HCT116 (cell line): ENCODE measurements around the gene RNF217. TPM values are rescaled to one million over a fixed set of nuclear protein-coding genes. Genes with fewer than 3 reads are reported as not detected.
"Not testable (repeated sequence)": the region's sequence is repeated elsewhere in the genome, so short reads cannot be mapped to it uniquely, and the experiment has no call there.

Experiments
- ATAC-seq: fragments of 200-7000 bp; cut with Tn5 transposase; 2 replicates; pipeline ENCODE4 v1.9.1; 2020; ENCODE audit warnings: mild to moderate bottlenecking, moderate library complexity
- BruUV-seq: library from RNA; stranded (reverse); fragments of 400-500 nt; replicated peaks from 2 replicates; lab custom pipeline; 2021; lab: Mats Ljungman, UMichigan
- CTCF ChIA-PET: fragments of 300-600 bp; sonication (Branson Sonifier 250); formaldehyde crosslinking; loops from one replicate; lab custom pipeline; 2021; ENCODE audit warnings: antibody characterized with exemption; lab: Charles Lee
- POLR2A ChIA-PET: fragments of 300-600, 350-600 bp; sonication (Branson Sonifier 250); formaldehyde crosslinking; loops from one replicate; lab custom pipeline; 2021; ENCODE audit warnings: antibody characterized with exemption; lab: Charles Lee
- RAD21 ChIA-PET, 2 experiments: fragments of 300-600 bp; sonication (Branson Sonifier 250); formaldehyde crosslinking; loops; one replicate each; lab custom pipeline; 2023; ENCODE audit warnings: low total read pairs in 2 of 2; ENCODE audit not compliant: uncharacterized antibody in 2 of 2, unreplicated experiment in 2 of 2, low non-redundant PET in 1 of 2; lab: Charles Lee
- DNase-seq: peaks from one replicate; pipeline ENCODE4 v3.0.0-alpha.2; 2010; ENCODE audit warnings: low read depth, low spot score
- H2AFZ ChIP-seq: fragments of 200-600 bp; shearing (Covaris generic), sonication (generic); 2 replicates; pipeline ENCODE4 v1.6.1; 2017; ENCODE audit warnings: low read depth, mixed run types, mixed read lengths, antibody characterized with exemption, low read length; ENCODE audit not compliant: poor library complexity, severe bottlenecking
- H3K27ac ChIP-seq: 2 replicates; pipeline ENCODE4 v1.5.1; 2012; ENCODE audit warnings: low read depth, low read length
- H3K27me3 ChIP-seq: fragments of 200-600 bp; sonication (generic); 2 replicates; pipeline ENCODE4 v1.6.1; 2016; ENCODE audit warnings: mixed run types, low read length, mixed read lengths; ENCODE audit not compliant: insufficient read depth
- H3K36me3 ChIP-seq, 2 experiments: fragments of 200-500 bp in 1 of 2; fragments of 200-600 bp in 1 of 2; sonication (Bioruptor generic) in 1 of 2; sonication (generic) in 1 of 2; 2 replicates each; pipeline versions ENCODE4 v1.5.1 to v1.6.1; 2014 to 2016; ENCODE audit warnings: low read length in 2 of 2, inconsistent platforms in 1 of 2, mixed read lengths in 1 of 2, mixed run types in 1 of 2; ENCODE audit not compliant: insufficient read depth in 2 of 2, control insufficient read depth in 1 of 2
- H3K4me1 ChIP-seq, 2 experiments: fragments of 200-600 bp in 1 of 2; sonication (generic) in 1 of 2; 2 replicates each; pipeline versions ENCODE4 v1.5.1 to v1.6.1; 2012 to 2017; ENCODE audit warnings: low read length in 2 of 2, inconsistent platforms in 1 of 2, mild to moderate bottlenecking in 1 of 2, mixed read lengths in 1 of 2, mixed run types in 1 of 2, moderate library complexity in 1 of 2; ENCODE audit not compliant: insufficient read depth in 2 of 2, control insufficient read depth in 1 of 2
- H3K4me2 ChIP-seq: fragments of 200-600 bp; sonication (generic); 2 replicates; pipeline ENCODE4 v1.6.1; 2017; ENCODE audit warnings: mixed run types, low read length, mixed read lengths
- H3K4me3 ChIP-seq, 2 experiments: fragments of 200-600 bp in 1 of 2; sonication (generic) in 1 of 2; replicated peaks in 1 of 2; 2 replicates each; pipeline ENCODE4 v1.5.1; 2011 to 2016; ENCODE audit warnings: low read length in 2 of 2, control low read depth in 1 of 2, low read depth in 1 of 2, mild to moderate bottlenecking in 1 of 2, mixed read lengths in 1 of 2, mixed run types in 1 of 2
- H3K79me2 ChIP-seq: fragments of 200-600 bp; sonication (generic); 2 replicates; pipeline ENCODE4 v1.6.1; 2017; ENCODE audit warnings: mild to moderate bottlenecking, mixed run types, low read length, moderate library complexity, mixed read lengths; ENCODE audit not compliant: insufficient read depth
- H3K9ac ChIP-seq: fragments of 200-600 bp; sonication (generic); 2 replicates; pipeline ENCODE4 v1.6.1; 2016; ENCODE audit warnings: low read length, mixed read lengths
- H3K9me2 ChIP-seq: fragments of 200-600 bp; sonication (generic), shearing (Covaris generic); 2 replicates; pipeline ENCODE4 v1.6.1; 2017; ENCODE audit warnings: mixed run types, mild to moderate bottlenecking, moderate library complexity; ENCODE audit not compliant: insufficient read depth
- H3K9me3 ChIP-seq, 2 experiments: fragments of 200-500 bp in 1 of 2; fragments of 200-600 bp in 1 of 2; sonication (Bioruptor generic) in 1 of 2; sonication (generic) in 1 of 2; 2 replicates each; pipeline ENCODE4 v1.6.1; 2014 to 2017; ENCODE audit warnings: low read length in 2 of 2, mixed read lengths in 2 of 2, inconsistent platforms in 1 of 2, low read depth in 1 of 2, mild to moderate bottlenecking in 1 of 2, mixed run types in 1 of 2, moderate library complexity in 1 of 2; ENCODE audit not compliant: control insufficient read depth in 1 of 2, insufficient read depth in 1 of 2
- H4K20me1 ChIP-seq: fragments of 200-600 bp; sonication (generic), shearing (Covaris generic); 2 replicates; pipeline ENCODE4 v1.6.1; 2017; ENCODE audit warnings: mixed run types, mild to moderate bottlenecking, moderate library complexity; ENCODE audit not compliant: insufficient read depth
- ATF3 ChIP-seq: IDR thresholded peaks from 2 replicates; pipeline ENCODE4 v1.6.1; 2012
- CBX3 ChIP-seq: IDR thresholded peaks from 2 replicates; pipeline ENCODE4 v1.6.1; 2012; ENCODE audit warnings: low read depth
- CEBPB ChIP-seq: IDR thresholded peaks from 2 replicates; pipeline ENCODE4 v1.6.1; 2012; ENCODE audit warnings: low read depth
- CTCF ChIP-seq, 3 experiments: fragments of 200-600 bp in 1 of 3; sonication (generic) in 1 of 3; IDR thresholded peaks in 2 of 3; conservative IDR thresholded peaks in 1 of 3; 2 replicates each; pipeline ENCODE4 v1.5.1; 2012 to 2017; ENCODE audit warnings: low read depth in 2 of 3, low read length in 2 of 3, antibody characterized with exemption in 1 of 3, borderline replicate concordance in 1 of 3, control low read depth in 1 of 3, mild to moderate bottlenecking in 1 of 3, mixed read lengths in 1 of 3, mixed run types in 1 of 3, moderate library complexity in 1 of 3; ENCODE audit not compliant: insufficient read depth in 1 of 3
- ELF1 ChIP-seq: IDR thresholded peaks from 2 replicates; pipeline ENCODE4 v1.6.1; 2012; ENCODE audit warnings: low read depth, borderline replicate concordance
- FOSL1 ChIP-seq: IDR thresholded peaks from 2 replicates; pipeline ENCODE4 v1.6.1; 2012; ENCODE audit warnings: low read depth
- JUND ChIP-seq: IDR thresholded peaks from 2 replicates; pipeline ENCODE4 v1.6.1; 2012
- POLR2AphosphoS5 ChIP-seq: IDR thresholded peaks from 2 replicates; pipeline ENCODE4 v1.6.1; 2011; ENCODE audit warnings: mild to moderate bottlenecking, low read depth, low read length, moderate library complexity
- RAD21 ChIP-seq: IDR thresholded peaks from 2 replicates; pipeline ENCODE4 v1.6.1; 2012; ENCODE audit warnings: low read depth, mild to moderate bottlenecking
- REST ChIP-seq: IDR thresholded peaks from 2 replicates; pipeline ENCODE4 v1.6.1; 2012; ENCODE audit warnings: low read depth
- SIN3A ChIP-seq: IDR thresholded peaks from 2 replicates; pipeline ENCODE4 v1.6.1; 2012; ENCODE audit warnings: low read depth
- SRF ChIP-seq: IDR thresholded peaks from 2 replicates; pipeline ENCODE4 v1.6.1; 2012; ENCODE audit warnings: low read depth
- TCF7L2 ChIP-seq: IDR thresholded peaks from 2 replicates; pipeline ENCODE4 v1.7.0; 2011; ENCODE audit warnings: borderline replicate concordance, inconsistent platforms; ENCODE audit not compliant: insufficient read depth, insufficient read length; ENCODE audit errors: extremely low read depth
- ZFX ChIP-seq: fragments of 450-650 bp; IDR thresholded peaks from 2 replicates; pipeline ENCODE4 v1.6.1; 2017
- intact Hi-C: fragments of 100-400 bp; cut with micrococcal nuclease; formaldehyde crosslinking; loops from 2 replicates; pipeline ENCODE4 v1.10.0; 2022
- total RNA-seq: library from RNA; stranded (reverse); gene quantifications from one replicate; pipeline ENCODE4 v1.2.1, GENCODE V29; 2021; ENCODE audit not compliant: unreplicated experiment

The RNF217 gene
- total RNA-seq, 1 experiment from 2014 or later: 20.4 TPM

- TF ChIP-seq RAD21 (no peak), SIN3A (no peak), ZFX (no peak), CTCF (IDR thresholded peaks at IDR 0.05 in 2 of 3, conservative IDR thresholded peaks at IDR 0.05 in 1 of 3; ENCODE audit: borderline replicate concordance in 1 of 3, insufficient read depth in 1 of 3, low read depth in 2 of 3, low read length in 2 of 3) (no peak), POLR2AphosphoS5 (no peak), JUND (no peak), CBX3 (no peak), SRF (no peak), CEBPB (no peak), ELF1 (no peak), ATF3 (no peak), FOSL1 (no peak), REST (no peak), TCF7L2 (no peak)
- no peaks in the 10 kb centered on the region for H3K9me3 ChIP-seq
- no peak overlapping the region for H3K4me2 ChIP-seq
- H2AFZ ChIP-seq: no peak overlapping the region
- H3K9ac ChIP-seq: no peak overlapping the region
- H3K4me3 ChIP-seq: no peak overlapping the region
- H3K9me2 ChIP-seq: no peaks in the 10 kb centered on the region
- H3K27ac ChIP-seq: no peak overlapping the region
- ChIA-PET CTCF (no interaction called here), RAD21 (no interaction called here), POLR2A (no interaction called here)
- peaks cover 0 to 3% of the 10 kb centered on the region in 2 experiments; a peak in 1 of 4 replicates for H3K36me3 ChIP-seq
- no peaks in the 10 kb centered on the region for H3K27me3 ChIP-seq
- H4K20me1 ChIP-seq: no peaks in the 10 kb centered on the region
- no peak for ATAC-seq
- intact Hi-C loops: no loop called here
- H3K4me1 ChIP-seq: no peaks in the 10 kb centered on the region
- no TSS peak for BruUV-seq
- no peaks in the 10 kb centered on the region for H3K79me2 ChIP-seq
- no peak for DNase-seq
Observed at GRCh38 chr6:125074120-125074519, 111.9 kb downstream of the RNF217 start.

- RAD21 ChIA-PET, H3K27me3 ChIP-seq, H4K20me1 ChIP-seq, intact Hi-C loops, H3K9me3 ChIP-seq, DNase-seq, H3K4me1 ChIP-seq, ATAC-seq, H3K36me3 ChIP-seq, H3K9ac ChIP-seq, BruUV-seq, H3K27ac ChIP-seq, H3K4me2 ChIP-seq, H2AFZ ChIP-seq, POLR2A ChIA-PET, H3K4me3 ChIP-seq, H3K79me2 ChIP-seq, CTCF ChIA-PET, H3K9me2 ChIP-seq: not testable (repeated sequence)
Observed at GRCh38 chr6:125075073-125075472, 112.8 kb downstream of the RNF217 start.
